ENCODE results near the gene PITPNC1.

- TF ChIP-seq, protein P1, sequence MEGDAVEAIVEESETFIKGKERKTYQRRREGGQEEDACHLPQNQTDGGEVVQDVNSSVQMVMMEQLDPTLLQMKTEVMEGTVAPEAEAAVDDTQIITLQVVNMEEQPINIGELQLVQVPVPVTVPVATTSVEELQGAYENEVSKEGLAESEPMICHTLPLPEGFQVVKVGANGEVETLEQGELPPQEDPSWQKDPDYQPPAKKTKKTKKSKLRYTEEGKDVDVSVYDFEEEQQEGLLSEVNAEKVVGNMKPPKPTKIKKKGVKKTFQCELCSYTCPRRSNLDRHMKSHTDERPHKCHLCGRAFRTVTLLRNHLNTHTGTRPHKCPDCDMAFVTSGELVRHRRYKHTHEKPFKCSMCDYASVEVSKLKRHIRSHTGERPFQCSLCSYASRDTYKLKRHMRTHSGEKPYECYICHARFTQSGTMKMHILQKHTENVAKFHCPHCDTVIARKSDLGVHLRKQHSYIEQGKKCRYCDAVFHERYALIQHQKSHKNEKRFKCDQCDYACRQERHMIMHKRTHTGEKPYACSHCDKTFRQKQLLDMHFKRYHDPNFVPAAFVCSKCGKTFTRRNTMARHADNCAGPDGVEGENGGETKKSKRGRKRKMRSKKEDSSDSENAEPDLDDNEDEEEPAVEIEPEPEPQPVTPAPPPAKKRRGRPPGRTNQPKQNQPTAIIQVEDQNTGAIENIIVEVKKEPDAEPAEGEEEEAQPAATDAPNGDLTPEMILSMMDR (IDR thresholded peaks at IDR 0.05; ENCODE audit: insufficient read depth, low read depth, low read length) = no peak
- no peak for TF ChIP-seq EZH2 (IDR thresholded peaks at IDR 0.05; ENCODE audit: insufficient read depth, low read length)
These were observed 142.7 kb downstream of the PITPNC1 start for GRCh38 chr17:67519801-67520251.
